GM21447 (cell line): ENCODE results near the gene CMTR1.

Experiments
- ATAC-seq: cut with Tn5 transposase; IDR thresholded peaks from one replicate; pipeline ENCODE4 v1.9.1; 2021; ENCODE audit not compliant: unreplicated experiment

The CMTR1 gene

DNA sequence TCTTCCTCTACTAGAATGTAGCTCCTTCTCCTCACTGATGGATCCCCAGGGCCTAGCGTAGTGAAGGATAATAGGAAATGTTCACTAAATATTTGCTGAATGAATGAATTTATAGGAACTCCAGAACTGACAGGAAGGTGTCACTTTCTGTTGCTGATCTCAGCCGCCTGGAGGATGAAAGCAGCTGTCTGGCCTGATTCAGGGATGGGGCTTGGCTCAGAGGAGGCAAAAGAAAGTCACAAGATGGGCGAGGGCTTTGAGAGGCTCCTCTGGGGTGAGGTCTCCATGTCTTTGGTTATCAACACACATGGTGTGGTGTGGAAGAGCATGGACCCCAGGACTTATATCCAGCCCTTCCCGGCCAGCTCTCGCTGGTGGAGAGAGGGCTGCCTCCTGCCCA, 78.2 kb downstream of the CMTR1 start:
- ATAC-seq = no peak

- ATAC-seq = no peak
Measured at GRCh38 chr6:37511910-37512399, 78.9 kb downstream of the CMTR1 start.

DNA sequence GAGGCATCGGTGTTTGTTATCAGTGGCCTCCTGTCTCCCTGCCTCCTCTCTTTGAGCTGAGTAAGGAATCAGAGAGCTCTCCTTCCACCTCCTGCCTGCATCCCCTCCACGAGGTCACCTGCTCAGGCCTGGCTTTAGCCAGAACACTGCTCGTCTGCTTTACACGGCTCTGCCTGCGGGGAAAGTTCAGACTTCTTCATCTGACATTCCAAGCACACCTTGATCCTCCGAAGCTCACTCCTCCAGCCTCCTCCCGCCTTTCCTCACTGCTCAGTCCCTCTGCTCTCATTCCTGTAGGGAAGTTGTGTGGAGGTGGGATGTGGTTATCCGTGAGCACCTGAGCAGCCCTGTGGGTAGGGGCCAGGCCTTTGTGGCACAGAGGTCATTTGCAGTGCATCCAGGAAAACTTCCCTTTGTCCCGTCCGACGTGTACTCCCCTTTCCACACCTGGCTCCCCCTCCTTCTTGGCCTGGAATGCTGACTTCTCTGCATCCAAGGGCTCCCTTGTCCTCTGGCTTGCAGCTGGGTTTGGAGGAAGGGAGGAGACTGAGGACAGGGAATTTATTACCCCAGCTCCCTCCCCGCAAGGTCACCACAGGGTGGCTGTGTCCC, 79.5 kb downstream of the CMTR1 start:
- no peak for ATAC-seq

- no peak for ATAC-seq
Measured at GRCh38 chr6:37513155-37513554, 80.1 kb downstream of the CMTR1 start.

DNA sequence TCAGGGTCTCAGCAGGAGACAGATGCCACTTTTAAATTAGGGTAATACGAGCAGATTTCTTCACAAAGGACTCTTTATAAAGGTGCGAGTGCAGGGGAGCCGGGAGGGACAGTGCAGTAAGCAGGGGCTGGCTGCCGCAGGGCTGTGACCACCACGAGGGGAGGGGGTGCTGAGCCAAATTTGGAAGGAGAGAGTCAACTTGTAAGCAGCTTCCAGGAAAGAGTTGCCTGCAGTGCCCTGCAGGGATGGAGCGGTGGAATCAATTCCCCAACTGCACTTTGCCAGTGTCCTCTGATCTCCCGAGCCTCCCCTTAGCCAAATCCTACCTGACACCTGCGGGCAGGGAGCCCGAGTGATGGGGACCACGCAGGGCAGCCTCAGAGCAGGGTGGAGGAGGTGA, 80.6 kb downstream of the CMTR1 start:
- no peak for ATAC-seq

GRCh38 chr6:37514321-37514771, 81.3 kb downstream of the CMTR1 start:
- no peak for ATAC-seq

DNA sequence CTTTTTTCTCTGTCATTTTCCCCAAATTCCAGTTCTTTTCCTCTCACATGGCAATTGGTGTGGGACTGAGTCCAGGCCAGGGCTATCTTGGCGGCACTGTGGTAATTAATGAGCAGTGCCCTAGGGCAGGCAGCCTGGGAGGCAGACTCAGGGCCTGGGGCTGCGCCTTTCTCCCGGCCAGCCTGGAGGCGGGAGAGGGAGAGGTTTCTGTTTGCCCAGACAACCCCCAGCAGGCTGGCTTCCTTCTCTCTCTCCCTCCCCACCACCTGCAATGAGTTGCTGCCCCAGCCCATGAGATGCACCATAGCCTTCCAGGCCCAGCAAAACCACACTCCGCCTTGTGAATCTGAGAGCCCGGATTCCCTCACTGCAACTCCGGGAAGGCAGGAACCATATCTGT, 81.8 kb downstream of the CMTR1 start:
- no peak for ATAC-seq

- no peak for ATAC-seq
Measured at GRCh38 chr6:37515712-37516075, 82.7 kb downstream of the CMTR1 start.

GRCh38 chr6:37516076-37516919, 83.3 kb downstream of the CMTR1 start:
- ATAC-seq = peak; percentile 52

- ATAC-seq = no peak
Measured at GRCh38 chr6:37516920-37517405, 83.9 kb downstream of the CMTR1 start.

DNA sequence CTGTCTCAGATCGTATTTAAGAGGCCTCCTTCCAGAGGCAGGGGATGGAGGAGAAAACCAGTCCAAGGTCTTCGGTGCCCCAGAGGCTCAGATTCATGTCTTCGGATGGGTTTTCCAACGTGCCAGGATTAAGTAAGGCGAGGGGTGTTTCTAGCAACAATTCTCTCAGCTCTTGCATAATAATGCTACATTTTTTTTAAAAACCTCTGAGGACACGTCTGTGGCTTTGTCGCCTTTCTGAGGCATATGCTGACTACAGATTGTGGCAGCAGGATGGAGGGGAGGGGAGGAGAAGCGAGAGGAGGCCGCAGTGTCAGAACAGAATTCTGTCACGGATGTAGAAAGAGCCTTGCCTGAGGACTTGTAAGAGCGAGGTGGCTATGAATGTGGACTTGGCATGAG, 84.4 kb downstream of the CMTR1 start:
- ATAC-seq = peak; percentile 56

DNA sequence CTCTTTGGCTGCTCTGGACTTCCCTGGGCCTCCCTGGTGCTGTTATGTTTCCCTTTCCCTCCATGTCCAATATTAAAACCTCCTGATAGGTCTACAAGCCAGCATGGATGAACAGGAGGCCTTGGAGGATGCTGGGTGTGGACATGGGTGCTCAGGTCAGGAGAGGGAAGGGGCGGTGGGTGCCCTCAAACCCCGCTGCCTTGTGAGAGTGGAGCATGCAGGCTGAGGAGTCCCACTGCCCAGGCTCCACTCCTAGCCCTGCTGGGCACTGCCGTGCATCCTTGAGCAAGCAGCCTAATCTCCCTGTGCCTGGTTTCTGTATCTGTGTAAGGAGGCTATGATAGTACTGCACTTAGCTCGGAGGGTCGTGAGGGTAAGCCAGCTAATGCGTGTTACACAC, 85.1 kb downstream of the CMTR1 start:
- ATAC-seq = no peak

DNA sequence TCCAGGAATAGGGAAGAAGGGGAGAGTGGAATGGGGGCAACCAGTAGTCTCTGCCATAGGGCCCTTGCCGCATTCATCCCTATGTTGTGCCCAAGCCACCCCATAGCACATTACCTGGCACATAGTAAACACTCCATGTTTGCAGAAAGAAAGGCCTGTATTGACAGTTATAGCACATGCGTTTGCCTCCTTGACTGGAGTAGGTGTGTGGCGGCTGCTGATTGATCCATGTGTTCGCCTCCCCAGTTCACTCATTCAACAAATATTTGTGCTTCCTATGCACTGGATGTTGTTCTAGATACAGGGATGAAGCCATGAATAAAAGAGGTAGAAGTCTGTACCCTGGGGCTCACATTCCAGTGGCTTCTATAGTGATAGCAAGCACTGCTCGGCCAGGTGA, 86.4 kb downstream of the CMTR1 start:
- no peak for ATAC-seq

DNA sequence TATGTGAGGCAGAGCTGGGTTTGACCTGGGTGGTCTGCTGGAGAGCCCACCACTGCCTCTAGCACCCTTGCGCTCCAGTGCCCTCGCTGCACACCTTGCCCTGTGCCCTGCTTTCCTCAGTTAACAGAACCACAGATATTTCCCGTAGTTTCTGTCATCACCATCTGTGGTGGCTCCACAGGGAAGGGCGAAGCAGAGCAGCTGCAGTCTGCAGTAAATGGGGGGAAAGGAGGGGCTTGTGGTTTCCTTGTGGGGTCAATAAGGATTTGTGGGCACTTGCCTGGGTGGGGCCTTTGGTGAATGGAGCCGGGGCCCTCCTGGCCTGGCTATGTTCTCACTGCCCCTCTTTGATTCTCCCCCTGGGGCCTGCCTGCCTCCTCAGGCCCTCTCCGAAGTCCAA, 87.9 kb downstream of the CMTR1 start:
- no peak for ATAC-seq

DNA sequence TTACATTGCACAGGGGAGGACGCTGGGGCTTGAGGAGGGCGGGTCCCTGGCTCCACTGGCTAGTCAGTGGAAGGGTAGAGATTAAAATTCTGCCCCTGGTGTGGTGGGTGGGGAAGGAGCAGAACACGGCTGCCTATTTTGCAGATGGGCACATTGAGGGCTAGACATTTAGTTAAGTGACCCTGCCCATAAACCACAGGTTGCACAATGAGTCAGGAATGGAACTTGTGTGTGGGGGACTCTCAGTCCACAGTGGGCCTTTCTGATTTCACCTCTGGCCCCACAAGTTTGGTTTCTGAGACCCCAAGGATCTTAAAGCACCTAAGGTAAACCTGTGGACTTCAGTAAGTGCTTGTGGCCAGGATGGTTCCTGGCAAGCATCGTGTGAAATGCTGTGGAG, 88.7 kb downstream of the CMTR1 start:
- ATAC-seq = no peak

GRCh38 chr6:37522836-37523235, 89.8 kb downstream of the CMTR1 start:
- no peak for ATAC-seq

- ATAC-seq = no peak
Measured at GRCh38 chr6:37523412-37523811, 90.4 kb downstream of the CMTR1 start.

- no peak for ATAC-seq
Measured at GRCh38 chr6:37524025-37524969, 91.3 kb downstream of the CMTR1 start.

DNA sequence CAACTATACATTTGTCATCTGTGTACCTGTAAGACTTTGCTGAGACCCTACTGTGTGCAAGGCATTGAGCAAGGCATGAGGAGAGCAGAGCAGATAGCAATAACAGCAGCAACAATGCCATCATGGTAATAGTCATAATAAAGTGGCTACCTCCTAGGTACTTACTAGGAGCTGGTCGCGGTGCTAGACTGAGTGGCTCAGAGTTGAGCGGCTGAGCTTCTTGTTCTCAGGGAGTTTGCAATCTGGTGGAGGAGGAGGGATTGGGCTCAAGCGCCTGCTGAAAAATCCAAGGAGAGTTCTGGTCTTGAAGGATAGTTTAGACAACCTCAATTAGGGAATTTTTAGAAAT, 91.9 kb downstream of the CMTR1 start:
- ATAC-seq = no peak

DNA sequence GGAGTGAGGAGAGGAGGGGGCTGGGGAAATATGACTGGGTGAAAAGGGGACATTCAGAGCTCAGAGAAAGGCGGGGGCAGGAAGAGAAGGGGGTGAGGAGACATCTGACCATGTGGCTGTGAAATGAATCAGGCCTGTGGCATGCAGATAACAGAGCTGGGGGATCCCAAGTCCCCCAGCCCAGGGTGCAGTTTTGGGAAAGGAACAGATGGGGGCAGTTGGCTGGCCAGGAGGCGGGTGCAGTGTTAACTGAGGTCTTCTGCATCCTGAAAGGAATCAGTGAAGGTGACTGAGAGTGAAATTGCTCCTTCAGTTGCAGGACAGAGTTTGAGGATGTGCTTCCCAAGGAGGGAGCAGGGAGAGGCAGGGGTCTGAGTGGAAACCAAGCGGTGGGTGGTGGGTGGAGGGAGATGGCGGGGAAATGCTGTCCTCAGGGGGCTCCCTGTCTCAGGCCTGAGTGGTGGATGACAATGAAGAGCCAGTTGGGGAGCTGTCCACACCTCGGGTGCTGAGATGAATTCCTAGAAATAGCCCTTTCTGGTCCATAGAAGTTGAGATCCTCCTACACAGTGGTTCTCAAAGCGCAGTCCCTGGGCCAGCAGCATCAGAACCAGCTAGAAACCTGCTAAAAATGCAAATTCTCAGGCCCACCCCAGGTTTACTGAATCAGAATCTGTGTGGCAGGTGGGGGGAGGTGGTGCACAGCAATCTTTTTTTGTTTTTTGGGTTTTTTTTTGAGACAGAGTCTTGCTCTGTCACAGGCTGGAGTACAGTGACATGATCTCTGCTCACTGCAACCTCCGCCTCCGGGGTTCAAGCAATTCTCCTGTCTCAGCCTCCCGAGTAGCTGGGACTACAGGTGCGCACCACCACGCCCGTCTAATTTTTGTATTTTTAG, 92.7 kb downstream of the CMTR1 start:
- ATAC-seq = no peak
